ENCODE results near the gene LPCAT1.

- TF ChIP-seq CTCF (IDR thresholded peaks at IDR 0.05) = no peak
- TF ChIP-seq POLR2A (IDR thresholded peaks at IDR 0.05) = no peak
- no peak for TF ChIP-seq POLR2AphosphoS5 (IDR thresholded peaks at IDR 0.05)
Observed at GRCh38 chr5:1550287-1551076, 26.7 kb upstream of the LPCAT1 start.

Data from stomach (tissue), 4 donors.